Osteocyte (in vitro differentiated cells): ENCODE measurements around the gene PHYHIPL. TPM values are rescaled to one million over a fixed set of nuclear protein-coding genes. Genes with fewer than 3 reads are reported as not detected.

Experiments used
- DNase-seq: peaks from one replicate; pipeline ENCODE4 v3.0.0; 2021; ENCODE audit warnings: mixed read lengths; ENCODE audit not compliant: unreplicated experiment; ENCODE audit errors: extremely low spot score
- H3K27ac Mint-ChIP-seq: one replicate; pipeline ENCODE4 v1.8.0; 2021; ENCODE audit warnings: mild to moderate bottlenecking, mixed read lengths; ENCODE audit not compliant: unreplicated experiment
- H3K27me3 Mint-ChIP-seq: one replicate; pipeline ENCODE4 v1.8.0; 2021; ENCODE audit warnings: mixed read lengths; ENCODE audit not compliant: unreplicated experiment
- H3K36me3 Mint-ChIP-seq: one replicate; pipeline ENCODE4 v1.8.0; 2021; ENCODE audit warnings: mixed read lengths; ENCODE audit not compliant: unreplicated experiment
- H3K4me1 Mint-ChIP-seq: one replicate; pipeline ENCODE4 v1.8.0; 2021; ENCODE audit warnings: mixed read lengths; ENCODE audit not compliant: unreplicated experiment
- H3K4me3 Mint-ChIP-seq: one replicate; pipeline ENCODE4 v1.8.0; 2021; ENCODE audit warnings: mild to moderate bottlenecking, moderate library complexity, mixed read lengths; ENCODE audit not compliant: unreplicated experiment
- H3K9me3 Mint-ChIP-seq: one replicate; pipeline ENCODE4 v1.8.0; 2021; ENCODE audit warnings: mixed read lengths; ENCODE audit not compliant: unreplicated experiment
- total RNA-seq: library from RNA; stranded (reverse); gene quantifications from 2 replicates; pipeline ENCODE4 v1.2.1, GENCODE V29; 2021
- TF ChIP-seq, protein P1 (sequence below): fragments of 200-600 bp; sonication (generic); IDR thresholded peaks from 2 replicates; pipeline ENCODE4 v1.5.0; 2021; ENCODE audit warnings: antibody characterized with exemption, mild to moderate bottlenecking, moderate library complexity

Gene PHYHIPL
- total RNA-seq, 1 donor from 2014 or later = not detected

DNA sequence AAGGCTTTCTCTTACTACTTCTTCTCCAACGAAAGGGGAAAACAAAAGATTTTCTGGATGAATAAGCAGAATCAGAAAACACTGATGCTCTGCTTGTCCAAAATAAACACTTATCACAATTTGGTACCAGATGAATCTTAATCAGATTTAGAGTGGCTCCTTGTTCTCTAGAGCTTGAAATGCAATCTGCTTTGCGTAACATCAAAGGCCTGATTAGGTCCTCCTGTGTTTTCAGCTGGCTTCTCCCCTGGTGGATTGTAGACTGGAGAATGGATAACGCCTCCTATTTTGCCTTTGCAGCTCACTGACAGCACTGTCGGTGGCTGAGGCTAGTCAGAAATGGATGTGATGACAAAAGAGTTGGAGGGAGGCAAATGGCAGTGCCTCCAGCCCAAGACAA is 94.7 kb downstream of the PHYHIPL start:
- Mint-ChIP-seq H3K9me3 (no peaks in the 10 kb centered on the region), H3K4me1 (no peaks in the 10 kb centered on the region), H3K27me3 (peaks cover 9% of the 10 kb centered on the region), H3K36me3 (no peaks in the 10 kb centered on the region), H3K27ac (no peak overlapping the region), H3K4me3 (no peak overlapping the region)
- TF ChIP-seq, protein P1, sequence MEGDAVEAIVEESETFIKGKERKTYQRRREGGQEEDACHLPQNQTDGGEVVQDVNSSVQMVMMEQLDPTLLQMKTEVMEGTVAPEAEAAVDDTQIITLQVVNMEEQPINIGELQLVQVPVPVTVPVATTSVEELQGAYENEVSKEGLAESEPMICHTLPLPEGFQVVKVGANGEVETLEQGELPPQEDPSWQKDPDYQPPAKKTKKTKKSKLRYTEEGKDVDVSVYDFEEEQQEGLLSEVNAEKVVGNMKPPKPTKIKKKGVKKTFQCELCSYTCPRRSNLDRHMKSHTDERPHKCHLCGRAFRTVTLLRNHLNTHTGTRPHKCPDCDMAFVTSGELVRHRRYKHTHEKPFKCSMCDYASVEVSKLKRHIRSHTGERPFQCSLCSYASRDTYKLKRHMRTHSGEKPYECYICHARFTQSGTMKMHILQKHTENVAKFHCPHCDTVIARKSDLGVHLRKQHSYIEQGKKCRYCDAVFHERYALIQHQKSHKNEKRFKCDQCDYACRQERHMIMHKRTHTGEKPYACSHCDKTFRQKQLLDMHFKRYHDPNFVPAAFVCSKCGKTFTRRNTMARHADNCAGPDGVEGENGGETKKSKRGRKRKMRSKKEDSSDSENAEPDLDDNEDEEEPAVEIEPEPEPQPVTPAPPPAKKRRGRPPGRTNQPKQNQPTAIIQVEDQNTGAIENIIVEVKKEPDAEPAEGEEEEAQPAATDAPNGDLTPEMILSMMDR = no peak
- no peak for DNase-seq

DNA sequence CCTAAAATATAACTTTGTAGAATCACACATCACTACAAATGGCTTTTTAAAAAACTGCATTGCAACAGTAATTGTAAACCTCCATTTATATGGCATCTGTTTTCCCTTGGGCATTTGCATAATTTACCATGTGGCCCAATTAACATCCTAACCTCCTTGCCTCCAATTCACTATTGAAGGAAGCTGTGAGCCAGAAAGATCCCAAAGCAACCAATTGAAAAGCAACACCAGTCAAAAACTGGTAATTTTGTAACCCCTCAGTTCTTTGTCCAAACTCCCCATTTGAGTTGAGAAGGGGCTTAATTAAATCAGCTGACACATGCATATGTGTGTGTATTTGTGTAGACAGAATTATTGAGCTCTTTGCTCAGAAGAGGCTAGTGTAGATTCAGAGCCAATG is 95.6 kb downstream of the PHYHIPL start:
- H3K9me3 Mint-ChIP-seq = no peaks in the 10 kb centered on the region
- TF ChIP-seq, protein P1 = no peak
- no peak overlapping the region for H3K27ac Mint-ChIP-seq
- no peaks in the 10 kb centered on the region for H3K36me3 Mint-ChIP-seq
- H3K4me1 Mint-ChIP-seq = no peaks in the 10 kb centered on the region
- DNase-seq = no peak
- H3K4me3 Mint-ChIP-seq = no peak overlapping the region
- H3K27me3 Mint-ChIP-seq = peaks cover 17% of the 10 kb centered on the region

DNA sequence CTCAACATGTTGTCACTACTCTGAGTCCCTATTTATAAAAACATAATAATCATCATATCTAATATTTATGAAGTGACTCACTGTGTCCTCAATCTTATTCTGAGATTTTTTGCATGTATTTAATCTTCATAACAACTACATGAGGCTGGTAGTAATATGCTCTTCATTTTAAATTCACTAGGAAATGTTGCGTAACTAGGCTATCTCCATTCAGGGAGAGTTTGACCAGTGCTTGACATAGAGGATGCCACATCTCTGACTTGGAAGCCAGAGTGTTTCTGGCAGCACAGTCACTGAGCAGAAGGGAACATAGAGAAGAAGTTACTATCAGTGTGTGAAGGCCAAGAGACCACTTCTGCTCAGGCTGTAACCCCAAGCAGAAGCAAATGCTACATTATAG is 97.0 kb downstream of the PHYHIPL start:
- Mint-ChIP-seq H3K27me3 (peaks cover 19% of the 10 kb centered on the region), H3K27ac (no peak overlapping the region), H3K4me3 (no peak overlapping the region), H3K4me1 (no peaks in the 10 kb centered on the region), H3K9me3 (no peaks in the 10 kb centered on the region), H3K36me3 (no peaks in the 10 kb centered on the region)
- TF ChIP-seq, protein P1 = no peak
- no peak for DNase-seq

DNA sequence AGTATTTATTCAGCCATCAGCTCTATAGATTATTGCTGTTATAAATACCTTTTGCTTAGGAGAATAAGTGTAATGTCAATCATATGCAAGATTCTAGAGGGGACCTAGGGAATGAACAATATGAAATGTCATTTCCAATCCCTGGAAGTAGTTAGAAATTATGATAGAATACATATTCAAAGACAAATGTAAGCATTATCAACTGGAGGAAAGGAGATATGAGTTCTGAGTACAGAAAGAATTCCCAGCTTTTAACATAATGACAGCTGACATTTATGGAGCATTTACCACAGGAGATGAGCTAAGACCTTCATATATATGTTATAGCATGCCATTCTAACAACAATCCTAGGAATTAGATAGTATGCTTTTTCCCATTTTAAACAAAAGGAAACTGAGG is 99.7 kb downstream of the PHYHIPL start:
- peaks cover 13% of the 10 kb centered on the region for H3K27me3 Mint-ChIP-seq
- H3K4me1 Mint-ChIP-seq = no peaks in the 10 kb centered on the region
- H3K9me3 Mint-ChIP-seq = no peaks in the 10 kb centered on the region
- TF ChIP-seq, protein P1 = no peak
- DNase-seq = no peak
- H3K4me3 Mint-ChIP-seq = no peak overlapping the region
- no peaks in the 10 kb centered on the region for H3K36me3 Mint-ChIP-seq
- no peak overlapping the region for H3K27ac Mint-ChIP-seq

DNA sequence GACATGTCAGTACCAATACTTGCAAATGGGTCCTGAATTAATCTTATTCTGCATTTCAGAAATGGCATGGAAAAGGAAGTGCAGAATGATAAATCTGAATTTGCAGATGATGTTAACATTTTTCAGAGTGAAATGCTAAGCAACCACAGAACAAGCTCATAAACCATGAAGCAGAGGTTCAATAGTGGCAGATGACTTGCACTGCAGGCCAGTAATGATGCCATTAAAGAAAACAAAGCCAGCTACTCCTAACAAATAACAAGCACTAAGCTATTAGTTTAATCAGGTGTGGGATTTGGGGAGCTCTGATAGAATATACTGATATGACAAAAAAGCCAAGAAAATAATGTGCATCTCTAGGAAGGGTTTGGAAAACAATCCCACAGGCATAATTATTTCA is 100.5 kb downstream of the PHYHIPL start:
- Mint-ChIP-seq H3K4me3 (no peak overlapping the region), H3K36me3 (no peaks in the 10 kb centered on the region), H3K9me3 (no peaks in the 10 kb centered on the region), H3K4me1 (no peaks in the 10 kb centered on the region), H3K27ac (no peak overlapping the region), H3K27me3 (peaks cover 15% of the 10 kb centered on the region)
- DNase-seq = no peak
- TF ChIP-seq, protein P1 = no peak
